NCI-H1048 (cell line): Measurements from ENCODE around the gene ZNF780A.
"Not testable (repeated sequence)": the region's sequence is repeated elsewhere in the genome, so short reads cannot be mapped to it uniquely, and the experiment has no call there.

ENCODE experiments used
- DNase-seq: peaks from one replicate; lab custom pipeline; 2025; lab: John Stamatoyannopoulos, UW

Gene ZNF780A

GRCh38 chr19:40084948-40085347 is 5.8 kb downstream of the ZNF780A start:
- no peak for DNase-seq

GRCh38 chr19:40081411-40081810 is 9.3 kb downstream of the ZNF780A start:
- no peak for DNase-seq

- DNase-seq, result no peak
Measured at GRCh38 chr19:40080289-40080688, 10.5 kb downstream of the ZNF780A start.

GRCh38 chr19:40078377-40078776 is 12.4 kb downstream of the ZNF780A start:
- no peak for DNase-seq

GRCh38 chr19:40070058-40070457 is 20.7 kb downstream of the ZNF780A start:
- no peak for DNase-seq

GRCh38 chr19:40059624-40060023 is 31.1 kb downstream of the ZNF780A start:
- DNase-seq, result no peak

- DNase-seq, result no peak
Measured at GRCh38 chr19:40057166-40057565, 33.6 kb downstream of the ZNF780A start.

- no peak for DNase-seq
Measured at GRCh38 chr19:40056505-40056904, 34.2 kb downstream of the ZNF780A start.

- DNase-seq, result peak; percentile 9
Measured at GRCh38 chr19:40055832-40056504, 34.8 kb downstream of the ZNF780A start, which contains the start of gene ZNF780B. TSS of gene ZNF780B (minus strand) at chr19:40056231. CDS start at chr19:40050332, 5,899 bp downstream.

GRCh38 chr19:40055049-40055448 is 35.7 kb downstream of the ZNF780A start:
- DNase-seq, result no peak

- DNase-seq, result no peak
Measured at GRCh38 chr19:40054632-40055031, 36.1 kb downstream of the ZNF780A start.

GRCh38 chr19:40053491-40053890 is 37.3 kb downstream of the ZNF780A start:
- no peak for DNase-seq

GRCh38 chr19:40041718-40042117 is 49.0 kb downstream of the ZNF780A start:
- not testable (repeated sequence) for DNase-seq

GRCh38 chr19:40038047-40038446 is 52.7 kb downstream of the ZNF780A start:
- not testable (repeated sequence) for DNase-seq

- DNase-seq, result no peak
Measured at GRCh38 chr19:40035996-40036395, 54.7 kb downstream of the ZNF780A start.

- DNase-seq, result no peak
Measured at GRCh38 chr19:40033989-40034560, 56.7 kb downstream of the ZNF780A start.

- DNase-seq, result no peak
Measured at GRCh38 chr19:40026597-40026970, 64.2 kb downstream of the ZNF780A start.

- no peak for DNase-seq
Measured at GRCh38 chr19:40025938-40026596, 64.7 kb downstream of the ZNF780A start.

- no peak for DNase-seq
Measured at GRCh38 chr19:40023969-40024368, 66.8 kb downstream of the ZNF780A start.
